ENCODE data around the gene SARDH. TPM values are rescaled to one million over a fixed set of nuclear protein-coding genes. Genes with fewer than 3 reads are reported as not detected.

SARDH gene
- total RNA-seq, 4 donors from 2014 or later = 0.10 to 0.29 TPM; not detected in 2

DNA sequence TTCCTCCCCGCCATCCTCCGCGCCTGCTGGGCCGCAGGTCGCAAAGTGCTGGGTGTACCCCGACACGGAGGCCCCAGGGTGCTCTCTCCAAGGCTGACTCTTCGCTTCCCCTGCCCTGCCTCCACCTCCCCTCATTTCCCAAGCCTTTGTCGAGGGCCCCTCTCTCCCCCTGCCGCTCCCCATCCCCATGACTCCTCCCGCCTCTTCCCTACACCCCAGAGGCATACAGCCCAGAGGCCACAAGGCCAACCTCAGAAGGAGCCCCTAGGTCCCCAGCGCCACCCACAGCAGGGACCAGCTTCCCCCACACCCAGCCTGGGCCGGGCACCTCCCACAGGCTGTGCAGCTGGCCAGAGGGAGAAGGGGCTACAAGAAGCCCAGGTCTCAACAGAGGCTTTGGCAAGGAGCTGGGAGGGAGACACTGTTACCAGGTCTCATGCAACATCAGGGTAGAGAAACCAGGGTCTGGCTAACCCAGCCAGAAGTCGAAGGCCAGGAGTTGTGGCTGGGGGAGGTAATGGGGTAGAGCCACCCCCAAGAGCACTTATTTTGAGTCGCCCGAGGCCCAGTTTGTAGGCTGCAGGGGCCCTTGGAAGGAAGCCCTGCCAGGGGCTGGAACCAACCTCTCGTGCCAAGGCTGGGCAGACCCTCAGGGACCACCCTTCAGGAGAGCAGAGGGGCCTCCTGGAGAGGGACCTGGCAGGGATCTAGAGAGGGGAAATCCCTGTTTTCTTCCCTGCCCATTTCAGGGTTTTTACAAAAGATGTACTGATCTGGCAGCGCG is 24.5 kb upstream of the SARDH start:
- no peak overlapping the region for H3K4me3 ChIP-seq (ENCODE audit: low read depth, poor library complexity, severe bottlenecking)
- peak in 1 of 2 donors; percentile 78 for DNase-seq (ENCODE audit: low spot score in 2 of 2)
- WGBS, 2 donors = 92 to 95% methylated on average over 19 of the region's 19 CpGs
- TF ChIP-seq CTCF (IDR thresholded peaks at IDR 0.05) (no peak), POLR2A (IDR thresholded peaks at IDR 0.05) (no peak)
- intact Hi-C loops (cut with DNase I; ENCODE audit: low total_unique reads) = no loop called here

- peak in 1 of 2 donors; percentile 69 for DNase-seq (ENCODE audit: low spot score in 2 of 2)
- 83 to 87% methylated on average over 11 of the region's 11 CpGs for WGBS, 2 donors
- no peak overlapping the region for H3K4me3 ChIP-seq (ENCODE audit: low read depth, poor library complexity, severe bottlenecking)
- intact Hi-C loops (cut with DNase I; ENCODE audit: low total_unique reads) = no loop called here
- no peak for TF ChIP-seq POLR2A (IDR thresholded peaks at IDR 0.05)
These were observed 23.6 kb upstream of the SARDH start for GRCh38 chr9:133761641-133762248.

GRCh38 chr9:133760713-133761290 is 22.6 kb upstream of the SARDH start:
- H3K4me3 ChIP-seq (ENCODE audit: low read depth, poor library complexity, severe bottlenecking) = no peak overlapping the region
- no peak for TF ChIP-seq CTCF (IDR thresholded peaks at IDR 0.05)
- TF ChIP-seq POLR2A (IDR thresholded peaks at IDR 0.05) = no peak
- WGBS, 2 donors = no CpG with 5 or more reads among the region's 11 CpGs
- DNase-seq (ENCODE audit: low spot score in 2 of 2) = peak in 1 of 2 donors; percentile 9
- intact Hi-C loops (cut with DNase I; ENCODE audit: low total_unique reads) = no loop called here

GRCh38 chr9:133759946-133760345 is 21.8 kb upstream of the SARDH start:
- TF ChIP-seq POLR2A (IDR thresholded peaks at IDR 0.05) (no peak), CTCF (IDR thresholded peaks at IDR 0.05) (no peak)
- WGBS, 2 donors = 91 to 95% methylated on average over 3 of the region's 11 CpGs
- intact Hi-C loops (cut with DNase I; ENCODE audit: low total_unique reads) = no loop called here
- H3K4me3 ChIP-seq (ENCODE audit: low read depth, poor library complexity, severe bottlenecking) = no peak overlapping the region
- DNase-seq (ENCODE audit: low spot score in 2 of 2) = peak in 1 of 2 donors; percentile 34

DNA sequence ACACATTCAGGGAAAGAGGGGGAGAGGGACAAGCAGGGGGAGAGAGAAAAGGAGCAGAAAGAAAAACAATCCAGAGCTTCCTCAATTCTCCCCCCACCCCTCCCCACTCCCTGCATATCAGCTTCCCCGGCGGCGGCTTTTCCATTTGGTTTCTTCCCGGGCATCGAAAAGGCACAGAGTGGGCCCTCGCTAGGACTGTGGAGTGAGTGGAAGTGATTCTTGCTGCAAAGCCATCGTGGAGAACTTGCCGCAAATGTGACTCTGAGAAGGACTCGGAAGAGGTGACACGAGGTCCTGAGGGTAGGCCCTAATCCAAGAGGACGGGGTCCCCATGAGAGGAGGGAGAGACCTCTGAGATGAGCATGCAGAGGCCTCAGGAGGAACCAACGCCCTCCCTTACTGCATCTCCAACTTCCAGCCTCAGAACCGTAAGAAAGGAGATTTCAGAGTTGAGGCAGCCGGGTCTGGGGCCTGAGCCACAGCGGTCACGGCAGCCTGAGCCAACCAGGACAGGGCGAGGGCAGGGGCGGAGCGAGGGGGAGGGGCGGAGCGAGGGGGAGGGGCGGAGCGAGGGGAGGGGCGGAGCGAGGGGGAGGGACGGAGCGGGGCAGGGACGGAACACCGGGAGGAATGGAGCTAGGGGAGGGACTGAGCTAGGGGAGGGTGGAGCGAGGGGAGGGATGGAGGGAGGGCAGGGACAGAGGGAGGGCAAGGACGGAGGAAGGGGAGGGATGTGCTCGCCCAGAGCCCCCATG is 21.2 kb upstream of the SARDH start:
- intact Hi-C loops (cut with DNase I; ENCODE audit: low total_unique reads) = no loop called here
- 73 to 81% methylated on average over 23 to 32 of the region's 32 CpGs for WGBS, 2 donors
- peak in 1 of 2 donors; percentile 52 for DNase-seq (ENCODE audit: low spot score in 2 of 2)
- H3K4me3 ChIP-seq (ENCODE audit: low read depth, poor library complexity, severe bottlenecking) = no peak overlapping the region
- TF ChIP-seq POLR2A (IDR thresholded peaks at IDR 0.05) (no peak), CTCF (IDR thresholded peaks at IDR 0.05) (no peak)

DNA sequence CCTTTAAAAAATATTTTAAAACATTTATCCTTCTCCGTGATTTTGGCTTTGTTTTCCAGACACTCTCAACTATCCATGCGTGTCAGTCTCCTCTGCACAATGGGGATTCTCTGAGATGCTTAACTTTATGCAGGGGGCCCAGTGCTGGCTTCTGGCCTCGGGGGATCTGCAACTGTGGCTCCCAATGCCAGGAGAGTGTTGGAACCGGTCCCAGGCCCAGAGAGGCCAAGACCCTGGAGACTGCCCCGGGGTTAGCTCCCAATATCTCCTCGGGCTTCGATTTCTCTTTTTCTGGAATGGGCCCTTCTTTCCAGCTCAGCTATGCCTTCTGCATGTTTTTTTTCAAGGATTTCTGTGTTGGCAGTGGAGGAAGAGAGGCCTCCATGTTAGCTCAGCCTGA is 20.1 kb upstream of the SARDH start:
- 79 to 81% methylated on average over 7 of the region's 7 CpGs for WGBS, 2 donors
- intact Hi-C loops (cut with DNase I; ENCODE audit: low total_unique reads) = no loop called here
- TF ChIP-seq POLR2A (IDR thresholded peaks at IDR 0.05) (no peak), CTCF (IDR thresholded peaks at IDR 0.05) (no peak)
- H3K4me3 ChIP-seq (ENCODE audit: low read depth, poor library complexity, severe bottlenecking) = no peak overlapping the region
- DNase-seq (ENCODE audit: low spot score in 2 of 2) = peak in 1 of 2 donors; percentile 75
